ENCODE measurements around the gene C1orf232.
A peak's percentile ranks its signal among the peaks of the same experiment; 100 is the strongest.

Gene C1orf232

GRCh38 chr1:26132834-26133167 lies 36.0 kb downstream of the C1orf232 start:
- no peak overlapping the region for H3K4me2 ChIP-seq (ENCODE audit: low read length)
- H4K5ac ChIP-seq (ENCODE audit: low read length), result no peak overlapping the region
- WGBS (ENCODE audit: extremely low coverage, insufficient coverage, low lambda C conversion rate), result no CpG with 5 or more reads among the region's 2 CpGs
- no peak overlapping the region for H3K4me3 ChIP-seq (ENCODE audit: low read length)
- H3K27me3 ChIP-seq (ENCODE audit: insufficient read depth, low read length, poor library complexity), result no peaks in the 10 kb centered on the region
- no peaks in the 10 kb centered on the region for H3K79me1 ChIP-seq (ENCODE audit: low read length)
- H4K8ac ChIP-seq (ENCODE audit: low read depth, low read length), result no peak overlapping the region
- H3K36me3 ChIP-seq (ENCODE audit: control insufficient read depth, insufficient read depth, low read length), result no peaks in the 10 kb centered on the region
- no peak overlapping the region for H3K23ac ChIP-seq (ENCODE audit: low read length)
- H2AK5ac ChIP-seq (ENCODE audit: low read length), result no peak overlapping the region
- no peak overlapping the region for H3K27ac ChIP-seq (ENCODE audit: low read depth, low read length)
- DNase-seq, result no peak
- H3K4me1 ChIP-seq (ENCODE audit: control insufficient read depth, low read depth, low read length), result no peaks in the 10 kb centered on the region
- no peak overlapping the region for H3K56ac ChIP-seq (ENCODE audit: low read length)
- H3K9ac ChIP-seq (ENCODE audit: low read length), result no peak overlapping the region
- H2BK120ac ChIP-seq (ENCODE audit: low read depth, low read length), result no peak overlapping the region
- no peaks in the 10 kb centered on the region for H3K79me2 ChIP-seq (ENCODE audit: control insufficient read depth, insufficient read depth, low read length)
- H3K4ac ChIP-seq (ENCODE audit: low read depth, low read length), result no peak overlapping the region
- H3K18ac ChIP-seq (ENCODE audit: low read length), result no peak overlapping the region
- H2BK15ac ChIP-seq (replicated peaks; ENCODE audit: low read depth), result no peak overlapping the region
- H2BK5ac ChIP-seq (ENCODE audit: low read length), result no peak overlapping the region

GRCh38 chr1:26132128-26132833 lies 36.5 kb downstream of the C1orf232 start:
- Histone ChIP-seq H3K9ac (ENCODE audit: low read length) (no peak overlapping the region), H3K4ac (ENCODE audit: low read depth, low read length) (no peak overlapping the region), H3K4me1 (ENCODE audit: control insufficient read depth, low read depth, low read length) (no peaks in the 10 kb centered on the region), H3K56ac (ENCODE audit: low read length) (no peak overlapping the region), H3K4me3 (ENCODE audit: low read length) (no peak overlapping the region), H4K5ac (ENCODE audit: low read length) (no peak overlapping the region), H2BK15ac (replicated peaks; ENCODE audit: low read depth) (no peak overlapping the region), H3K18ac (ENCODE audit: low read length) (no peak overlapping the region), H2BK120ac (ENCODE audit: low read depth, low read length) (no peak overlapping the region), H3K79me2 (ENCODE audit: control insufficient read depth, insufficient read depth, low read length) (no peaks in the 10 kb centered on the region), H3K36me3 (ENCODE audit: control insufficient read depth, insufficient read depth, low read length) (no peaks in the 10 kb centered on the region), H3K79me1 (ENCODE audit: low read length) (no peaks in the 10 kb centered on the region), H4K8ac (ENCODE audit: low read depth, low read length) (no peak overlapping the region), H3K23ac (ENCODE audit: low read length) (no peak overlapping the region), H3K27ac (ENCODE audit: low read depth, low read length) (no peak overlapping the region), H2BK5ac (ENCODE audit: low read length) (no peak overlapping the region), H2AK5ac (ENCODE audit: low read length) (no peak overlapping the region), H3K4me2 (ENCODE audit: low read length) (no peak overlapping the region), H3K27me3 (ENCODE audit: insufficient read depth, low read length, poor library complexity) (no peaks in the 10 kb centered on the region)
- no CpG with 5 or more reads among the region's 5 CpGs for WGBS (ENCODE audit: extremely low coverage, insufficient coverage, low lambda C conversion rate)
- DNase-seq, result peak; percentile 81

GRCh38 chr1:26130695-26131094 lies 38.1 kb downstream of the C1orf232 start:
- H3K27ac ChIP-seq (ENCODE audit: low read depth, low read length), result no peak overlapping the region
- no peaks in the 10 kb centered on the region for H3K79me1 ChIP-seq (ENCODE audit: low read length)
- H4K8ac ChIP-seq (ENCODE audit: low read depth, low read length), result no peak overlapping the region
- H3K56ac ChIP-seq (ENCODE audit: low read length), result no peak overlapping the region
- no peak overlapping the region for H3K4me3 ChIP-seq (ENCODE audit: low read length)
- no peak overlapping the region for H3K9ac ChIP-seq (ENCODE audit: low read length)
- no peak overlapping the region for H2BK15ac ChIP-seq (replicated peaks; ENCODE audit: low read depth)
- H3K23ac ChIP-seq (ENCODE audit: low read length), result no peak overlapping the region
- no peak overlapping the region for H2BK5ac ChIP-seq (ENCODE audit: low read length)
- H2BK120ac ChIP-seq (ENCODE audit: low read depth, low read length), result no peak overlapping the region
- H2AK5ac ChIP-seq (ENCODE audit: low read length), result no peak overlapping the region
- H3K4me1 ChIP-seq (ENCODE audit: control insufficient read depth, low read depth, low read length), result no peaks in the 10 kb centered on the region
- H3K18ac ChIP-seq (ENCODE audit: low read length), result no peak overlapping the region
- H3K4ac ChIP-seq (ENCODE audit: low read depth, low read length), result no peak overlapping the region
- H4K5ac ChIP-seq (ENCODE audit: low read length), result no peak overlapping the region
- no peaks in the 10 kb centered on the region for H3K27me3 ChIP-seq (ENCODE audit: insufficient read depth, low read length, poor library complexity)
- no peaks in the 10 kb centered on the region for H3K36me3 ChIP-seq (ENCODE audit: control insufficient read depth, insufficient read depth, low read length)
- no peaks in the 10 kb centered on the region for H3K79me2 ChIP-seq (ENCODE audit: control insufficient read depth, insufficient read depth, low read length)
- no peak for DNase-seq
- H3K4me2 ChIP-seq (ENCODE audit: low read length), result no peak overlapping the region
- no CpG with 5 or more reads among the region's 1 CpG for WGBS (ENCODE audit: extremely low coverage, insufficient coverage, low lambda C conversion rate)

GRCh38 chr1:26129778-26130177 lies 39.0 kb downstream of the C1orf232 start:
- no CpG with 5 or more reads among the region's 4 CpGs for WGBS (ENCODE audit: extremely low coverage, insufficient coverage, low lambda C conversion rate)
- Histone ChIP-seq H3K56ac (ENCODE audit: low read length) (no peak overlapping the region), H3K27ac (ENCODE audit: low read depth, low read length) (no peak overlapping the region), H3K4me3 (ENCODE audit: low read length) (no peak overlapping the region), H3K23ac (ENCODE audit: low read length) (no peak overlapping the region), H3K18ac (ENCODE audit: low read length) (no peak overlapping the region), H2BK5ac (ENCODE audit: low read length) (no peak overlapping the region), H3K4me2 (ENCODE audit: low read length) (no peak overlapping the region), H3K27me3 (ENCODE audit: insufficient read depth, low read length, poor library complexity) (no peaks in the 10 kb centered on the region), H3K9ac (ENCODE audit: low read length) (no peak overlapping the region), H4K5ac (ENCODE audit: low read length) (no peak overlapping the region), H4K8ac (ENCODE audit: low read depth, low read length) (no peak overlapping the region), H3K4ac (ENCODE audit: low read depth, low read length) (no peak overlapping the region), H2BK120ac (ENCODE audit: low read depth, low read length) (no peak overlapping the region), H3K79me1 (ENCODE audit: low read length) (no peaks in the 10 kb centered on the region), H2BK15ac (replicated peaks; ENCODE audit: low read depth) (no peak overlapping the region), H3K36me3 (ENCODE audit: control insufficient read depth, insufficient read depth, low read length) (no peaks in the 10 kb centered on the region), H2AK5ac (ENCODE audit: low read length) (no peak overlapping the region), H3K79me2 (ENCODE audit: control insufficient read depth, insufficient read depth, low read length) (no peaks in the 10 kb centered on the region), H3K4me1 (ENCODE audit: control insufficient read depth, low read depth, low read length) (no peaks in the 10 kb centered on the region)
- no peak for DNase-seq

GRCh38 chr1:26127235-26128163 lies 41.3 kb downstream of the C1orf232 start:
- Histone ChIP-seq H3K27me3 (ENCODE audit: insufficient read depth, low read length, poor library complexity) (no peaks in the 10 kb centered on the region), H3K79me1 (ENCODE audit: low read length) (no peaks in the 10 kb centered on the region), H3K27ac (ENCODE audit: low read depth, low read length) (no peak overlapping the region), H4K8ac (ENCODE audit: low read depth, low read length) (no peak overlapping the region), H3K18ac (ENCODE audit: low read length) (no peak overlapping the region), H3K4me3 (ENCODE audit: low read length) (no peak overlapping the region), H3K9ac (ENCODE audit: low read length) (no peak overlapping the region), H2BK15ac (replicated peaks; ENCODE audit: low read depth) (no peak overlapping the region), H3K4me1 (ENCODE audit: control insufficient read depth, low read depth, low read length) (no peaks in the 10 kb centered on the region), H3K36me3 (ENCODE audit: control insufficient read depth, insufficient read depth, low read length) (no peaks in the 10 kb centered on the region), H3K4me2 (ENCODE audit: low read length) (no peak overlapping the region), H2AK5ac (ENCODE audit: low read length) (no peak overlapping the region), H2BK120ac (ENCODE audit: low read depth, low read length) (no peak overlapping the region), H2BK5ac (ENCODE audit: low read length) (no peak overlapping the region), H3K4ac (ENCODE audit: low read depth, low read length) (no peak overlapping the region), H3K56ac (ENCODE audit: low read length) (no peak overlapping the region), H4K5ac (ENCODE audit: low read length) (no peak overlapping the region), H3K79me2 (ENCODE audit: control insufficient read depth, insufficient read depth, low read length) (no peaks in the 10 kb centered on the region), H3K23ac (ENCODE audit: low read length) (no peak overlapping the region)
- no CpG with 5 or more reads among the region's 13 CpGs for WGBS (ENCODE audit: extremely low coverage, insufficient coverage, low lambda C conversion rate)
- peak; percentile 55 for DNase-seq
